ENCODE measurements around the gene PTCHD1. TPM values are rescaled to one million over a fixed set of nuclear protein-coding genes. Genes with fewer than 3 reads are reported as not detected.

PTCHD1 gene
- total RNA-seq, 1 experiment from 2014 or later = 0.52 TPM

GRCh38 chrX:23398570-23398969 lies 63.9 kb downstream of the PTCHD1 start:
- no peak for DNase-seq (ENCODE audit: low spot score)

- no peak for DNase-seq (ENCODE audit: low spot score)
Measured at GRCh38 chrX:23403849-23404248, 69.2 kb downstream of the PTCHD1 start.

GRCh38 chrX:23422912-23423311 lies 88.3 kb downstream of the PTCHD1 start:
- DNase-seq (ENCODE audit: low spot score) = no peak

GRCh38 chrX:23434356-23434884 lies 99.8 kb downstream of the PTCHD1 start:
- peak; percentile 64 for DNase-seq (ENCODE audit: low spot score)

- DNase-seq (ENCODE audit: low spot score) = peak; percentile 5
Measured at GRCh38 chrX:23435108-23435507, 100.5 kb downstream of the PTCHD1 start.

- DNase-seq (ENCODE audit: low spot score) = peak; percentile 4
Measured at GRCh38 chrX:23435575-23435974, 100.9 kb downstream of the PTCHD1 start.

GRCh38 chrX:23436875-23437274 lies 102.2 kb downstream of the PTCHD1 start:
- no peak for DNase-seq (ENCODE audit: low spot score)

- no peak for DNase-seq (ENCODE audit: low spot score)
Measured at GRCh38 chrX:23451266-23451665, 116.6 kb downstream of the PTCHD1 start.
